Coronary artery (tissue), 2 donors: ENCODE measurements around the gene SORCS3.

Source experiments
- DNase-seq: peaks from one replicate; pipeline ENCODE4 v3.0.0-alpha.2; 2017; ENCODE audit warnings: low spot score
- H3K27ac ChIP-seq, 2 donors: fragments of 200-600 bp; sonication (generic); one replicate each; pipeline ENCODE4 v1.5.1; 2016 to 2019
- H3K4me3 ChIP-seq: fragments of 200-600 bp; sonication (generic); 2 replicates; pipeline ENCODE4 v1.5.1; 2016; ENCODE audit warnings: mild to moderate bottlenecking, moderate library complexity
- CTCF ChIP-seq: fragments of 200-600 bp; sonication (generic); IDR thresholded peaks from one replicate; pipeline ENCODE4 v1.5.1; 2019; ENCODE audit warnings: antibody characterized with exemption

SORCS3 gene

GRCh38 chr10:105075031-105075430 lies 433.9 kb downstream of the SORCS3 start:
- no peak for DNase-seq
- no peak overlapping the region for H3K4me3 ChIP-seq
- H3K27ac ChIP-seq, result no peak overlapping the region
- no peak for TF ChIP-seq CTCF

- no peak overlapping the region for H3K27ac ChIP-seq
- no peak for TF ChIP-seq CTCF
- no peak overlapping the region for H3K4me3 ChIP-seq
- DNase-seq, result no peak
Observed at GRCh38 chr10:105085980-105086379, 444.9 kb downstream of the SORCS3 start.

GRCh38 chr10:105094048-105094447 lies 453.0 kb downstream of the SORCS3 start:
- no peak for TF ChIP-seq CTCF
- H3K27ac ChIP-seq, result no peak overlapping the region
- H3K4me3 ChIP-seq, result no peak overlapping the region
- DNase-seq, result no peak

GRCh38 chr10:105096316-105096715 lies 455.2 kb downstream of the SORCS3 start:
- no peak overlapping the region for H3K4me3 ChIP-seq
- H3K27ac ChIP-seq, result no peak overlapping the region
- no peak for TF ChIP-seq CTCF
- no peak for DNase-seq

- DNase-seq, result no peak
- Histone ChIP-seq H3K27ac (no peak overlapping the region), H3K4me3 (no peak overlapping the region)
- TF ChIP-seq CTCF, result no peak
Observed at GRCh38 chr10:105102977-105103376, 461.9 kb downstream of the SORCS3 start.

- no peak for TF ChIP-seq CTCF
- Histone ChIP-seq H3K4me3 (no peak overlapping the region), H3K27ac (no peak overlapping the region)
- no peak for DNase-seq
Observed at GRCh38 chr10:105104297-105104696, 463.2 kb downstream of the SORCS3 start.

- H3K27ac ChIP-seq, result no peak overlapping the region
- TF ChIP-seq CTCF, result no peak
- H3K4me3 ChIP-seq, result no peak overlapping the region
- no peak for DNase-seq
Observed at GRCh38 chr10:105109164-105109563, 468.1 kb downstream of the SORCS3 start.
